ENCODE results near the gene DPEP2.

Gene DPEP2

GRCh38 chr16:67992661-67993206 is 6.5 kb downstream of the DPEP2 start:
- Histone ChIP-seq H3K9me3 (replicated peaks; ENCODE audit: insufficient read depth, low read length) (no peaks in the 10 kb centered on the region), H3K9me2 (replicated peaks; ENCODE audit: insufficient read depth, low read length) (no peaks in the 10 kb centered on the region), H3K4me1 (ENCODE audit: low read length) (peaks cover 10% of the 10 kb centered on the region), H4K20me1 (ENCODE audit: insufficient read depth, low read length) (no peaks in the 10 kb centered on the region), H3K27ac (ENCODE audit: low read length) (no peak overlapping the region), H3K27me3 (replicated peaks; ENCODE audit: insufficient read depth, low read length) (no peaks in the 10 kb centered on the region), H3K9ac (ENCODE audit: low read length) (no peak overlapping the region; the same call in 1 of the 2 replicates), H3K36me3 (replicated peaks; ENCODE audit: insufficient read depth, low read length) (no peaks in the 10 kb centered on the region), H3K79me2 (ENCODE audit: low read length) (no peaks in the 10 kb centered on the region), H3F3A (ENCODE audit: insufficient read depth, low read length) (no peaks in the 10 kb centered on the region), H3K4me2 (ENCODE audit: low read depth, low read length) (peak overlapping the region; percentile 95; the same call in 1 of the 2 replicates), H3K4me3 (ENCODE audit: low read length) (peak overlapping the region; percentile 58; the same call in 1 of the 2 replicates), H2AFZ (ENCODE audit: low read length) (peak overlapping the region; percentile 100)
- no peak for TF ChIP-seq CTCF (IDR thresholded peaks at IDR 0.05; ENCODE audit: low read length)
- no peak for TF ChIP-seq EZH2phosphoT487 (IDR thresholded peaks at IDR 0.05; ENCODE audit: low read length)
- no peak for TF ChIP-seq EZH2 (optimal IDR thresholded peaks at IDR 0.05; ENCODE audit: low read depth, low read length)
- DNase-seq: no peak

- Histone ChIP-seq H3K9me3 (replicated peaks; ENCODE audit: insufficient read depth, low read length) (no peaks in the 10 kb centered on the region), H3K27ac (ENCODE audit: low read length) (no peak overlapping the region), H3K9me2 (replicated peaks; ENCODE audit: insufficient read depth, low read length) (no peaks in the 10 kb centered on the region), H3K4me2 (ENCODE audit: low read depth, low read length) (no peak overlapping the region), H2AFZ (ENCODE audit: low read length) (no peak overlapping the region), H3K27me3 (replicated peaks; ENCODE audit: insufficient read depth, low read length) (no peaks in the 10 kb centered on the region), H3K79me2 (ENCODE audit: low read length) (no peaks in the 10 kb centered on the region), H3F3A (ENCODE audit: insufficient read depth, low read length) (peaks cover under 1% of the 10 kb centered on the region), H3K4me1 (ENCODE audit: low read length) (peaks cover 17% of the 10 kb centered on the region), H4K20me1 (ENCODE audit: insufficient read depth, low read length) (no peaks in the 10 kb centered on the region), H3K36me3 (replicated peaks; ENCODE audit: insufficient read depth, low read length) (no peaks in the 10 kb centered on the region), H3K4me3 (ENCODE audit: low read length) (no peak overlapping the region), H3K9ac (ENCODE audit: low read length) (no peak overlapping the region)
- DNase-seq: no peak
- no peak for TF ChIP-seq CTCF (IDR thresholded peaks at IDR 0.05; ENCODE audit: low read length)
- TF ChIP-seq EZH2 (optimal IDR thresholded peaks at IDR 0.05; ENCODE audit: low read depth, low read length): no peak
- TF ChIP-seq EZH2phosphoT487 (IDR thresholded peaks at IDR 0.05; ENCODE audit: low read length): no peak
These were observed 9.3 kb downstream of the DPEP2 start for GRCh38 chr16:67990018-67990386.

- no peaks in the 10 kb centered on the region for H3K9me3 ChIP-seq (replicated peaks; ENCODE audit: insufficient read depth, low read length)
- DNase-seq: no peak
- peaks cover 6% of the 10 kb centered on the region for H3F3A ChIP-seq (ENCODE audit: insufficient read depth, low read length)
- no peak overlapping the region for H3K27ac ChIP-seq (ENCODE audit: low read length)
- H3K36me3 ChIP-seq (replicated peaks; ENCODE audit: insufficient read depth, low read length): no peaks in the 10 kb centered on the region
- no peaks in the 10 kb centered on the region for H3K9me2 ChIP-seq (replicated peaks; ENCODE audit: insufficient read depth, low read length)
- no peak overlapping the region for H3K4me2 ChIP-seq (ENCODE audit: low read depth, low read length)
- H3K4me3 ChIP-seq (ENCODE audit: low read length): no peak overlapping the region
- H2AFZ ChIP-seq (ENCODE audit: low read length): no peak overlapping the region
- TF ChIP-seq EZH2 (optimal IDR thresholded peaks at IDR 0.05; ENCODE audit: low read depth, low read length): no peak
- H4K20me1 ChIP-seq (ENCODE audit: insufficient read depth, low read length): no peaks in the 10 kb centered on the region
- H3K27me3 ChIP-seq (replicated peaks; ENCODE audit: insufficient read depth, low read length): no peaks in the 10 kb centered on the region
- H3K79me2 ChIP-seq (ENCODE audit: low read length): no peaks in the 10 kb centered on the region
- peaks cover 20% of the 10 kb centered on the region for H3K4me1 ChIP-seq (ENCODE audit: low read length)
- no peak overlapping the region for H3K9ac ChIP-seq (ENCODE audit: low read length)
These were observed 9.8 kb downstream of the DPEP2 start for GRCh38 chr16:67989322-67990017.

GRCh38 chr16:67988675-67989074 is 10.6 kb downstream of the DPEP2 start:
- TF ChIP-seq EZH2phosphoT487 (IDR thresholded peaks at IDR 0.05; ENCODE audit: low read length): no peak
- Histone ChIP-seq H3K4me1 (ENCODE audit: low read length) (peaks cover 19% of the 10 kb centered on the region), H3F3A (ENCODE audit: insufficient read depth, low read length) (peaks cover 7% of the 10 kb centered on the region), H3K36me3 (replicated peaks; ENCODE audit: insufficient read depth, low read length) (no peaks in the 10 kb centered on the region), H3K9me2 (replicated peaks; ENCODE audit: insufficient read depth, low read length) (no peaks in the 10 kb centered on the region), H3K79me2 (ENCODE audit: low read length) (no peaks in the 10 kb centered on the region), H3K4me2 (ENCODE audit: low read depth, low read length) (no peak overlapping the region), H4K20me1 (ENCODE audit: insufficient read depth, low read length) (no peaks in the 10 kb centered on the region), H3K9me3 (replicated peaks; ENCODE audit: insufficient read depth, low read length) (no peaks in the 10 kb centered on the region), H2AFZ (ENCODE audit: low read length) (no peak overlapping the region), H3K4me3 (ENCODE audit: low read length) (no peak overlapping the region), H3K27ac (ENCODE audit: low read length) (no peak overlapping the region), H3K9ac (ENCODE audit: low read length) (no peak overlapping the region), H3K27me3 (replicated peaks; ENCODE audit: insufficient read depth, low read length) (no peaks in the 10 kb centered on the region)
- no peak for DNase-seq
